Breast epithelium (tissue), 4 donors: ENCODE data around the gene KLC1. TPM values are rescaled to one million over a fixed set of nuclear protein-coding genes. Genes with fewer than 3 reads are reported as not detected.

Source experiments
- DNase-seq, 2 donors: peaks; one replicate each; pipeline ENCODE4 v3.0.0-alpha.2; 2019; ENCODE audit warnings: low spot score in 2 of 2
- H3K27ac ChIP-seq, 2 donors: fragments of 200-600 bp; sonication (generic) in 1 of 2; one replicate each; pipeline ENCODE4 v1.5.1; 2016 to 2019; ENCODE audit warnings: mild to moderate bottlenecking in 1 of 2
- H3K27me3 ChIP-seq, 2 donors: fragments of 200-600 bp; sonication (generic) in 1 of 2; one replicate each; pipeline versions ENCODE4 v1.5.1 to v1.6.0; 2017 to 2019; ENCODE audit warnings: control low read depth in 1 of 2, mild to moderate bottlenecking in 1 of 2
- H3K36me3 ChIP-seq: fragments of 200-600 bp; one replicate; pipeline ENCODE4 v1.5.1; 2019
- H3K4me1 ChIP-seq, 2 donors: fragments of 200-600 bp; sonication (generic); one replicate each; pipeline ENCODE4 v1.5.1; 2016 to 2019; ENCODE audit warnings: control low read depth in 1 of 2
- H3K4me3 ChIP-seq, 3 donors: fragments of 200-600 bp; sonication (generic); 1 replicate in 2 of 3; 2 replicates in 1 of 3; pipeline ENCODE4 v1.5.1; 2016 to 2019; ENCODE audit warnings: mild to moderate bottlenecking in 3 of 3, moderate library complexity in 2 of 3
- H3K9me3 ChIP-seq, 2 donors: fragments of 200-600 bp; sonication (generic) in 1 of 2; one replicate each; pipeline ENCODE4 v1.5.1; 2016 to 2019; ENCODE audit warnings: control low read depth in 1 of 2
- POLR2A ChIP-seq: fragments of 450-650 bp; IDR thresholded peaks from one replicate; pipeline ENCODE4 v1.6.1; 2016; ENCODE audit warnings: antibody characterized with exemption, mild to moderate bottlenecking, moderate library complexity
- POLR2AphosphoS5 ChIP-seq, 3 donors: sonication (generic); formaldehyde crosslinking; IDR thresholded peaks; one replicate each; pipeline ENCODE4 v1.6.1; 2017; ENCODE audit warnings: antibody characterized with exemption in 3 of 3
- intact Hi-C: fragments of 100-400 bp; cut with DNase I; formaldehyde crosslinking; loops from one replicate; pipeline ENCODE4 v1.15.1; 2023; ENCODE audit warnings: low total_unique reads
- total RNA-seq, 3 donors: library from RNA; depleted of rRNA; stranded (reverse); fragments of >200 nt; gene quantifications; one replicate each; pipeline ENCODE4 v1.1.0, GENCODE V29; 2016
- TF ChIP-seq, protein P1 (sequence below), 3 donors: fragments of 450-650 bp; IDR thresholded peaks; one replicate each; pipeline ENCODE4 v1.5.1; 2016 to 2017; ENCODE audit warnings: antibody characterized with exemption in 3 of 3, mild to moderate bottlenecking in 3 of 3, moderate library complexity in 3 of 3

KLC1 gene
- total RNA-seq, 3 donors from 2014 or later, result 222 to 275 (median 253) TPM

DNA sequence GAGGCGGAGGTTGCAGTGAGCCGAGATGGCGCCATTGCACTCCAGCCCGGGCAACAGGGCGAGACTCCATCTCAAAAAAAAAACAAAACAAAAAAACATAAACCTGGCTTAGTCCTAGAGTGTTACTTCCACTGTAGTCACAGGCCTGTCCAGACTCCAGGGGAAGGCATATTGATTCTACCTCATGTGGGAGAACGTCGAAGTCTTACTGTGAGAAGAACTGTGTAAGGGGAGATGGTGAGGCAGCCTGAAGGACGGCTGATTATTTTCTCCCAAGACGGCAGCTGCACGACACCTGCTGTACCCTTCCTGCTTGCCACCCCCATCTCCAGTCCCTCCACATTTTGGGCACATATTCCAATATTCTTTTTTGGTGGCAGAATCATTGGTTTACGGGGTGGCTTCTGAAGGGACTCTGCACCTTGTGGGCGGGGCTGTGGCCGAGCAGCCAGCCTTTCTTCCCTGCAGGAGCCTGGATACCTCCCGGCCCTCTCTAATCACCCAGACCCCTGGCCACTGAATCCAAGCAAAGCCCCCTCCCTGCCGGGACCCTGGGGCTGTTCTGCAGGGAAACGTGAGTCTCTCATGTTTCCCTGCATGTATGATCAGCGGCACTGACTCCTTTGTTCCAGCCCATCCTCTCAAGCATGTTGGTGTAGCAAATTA is 12.2 kb upstream of the KLC1 start:
- intact Hi-C loops, result no loop called here
- H3K27me3 ChIP-seq, result no peaks in the 10 kb centered on the region
- H3K36me3 ChIP-seq, result no peaks in the 10 kb centered on the region
- TF ChIP-seq POLR2A, result no peak
- TF ChIP-seq, protein P1, sequence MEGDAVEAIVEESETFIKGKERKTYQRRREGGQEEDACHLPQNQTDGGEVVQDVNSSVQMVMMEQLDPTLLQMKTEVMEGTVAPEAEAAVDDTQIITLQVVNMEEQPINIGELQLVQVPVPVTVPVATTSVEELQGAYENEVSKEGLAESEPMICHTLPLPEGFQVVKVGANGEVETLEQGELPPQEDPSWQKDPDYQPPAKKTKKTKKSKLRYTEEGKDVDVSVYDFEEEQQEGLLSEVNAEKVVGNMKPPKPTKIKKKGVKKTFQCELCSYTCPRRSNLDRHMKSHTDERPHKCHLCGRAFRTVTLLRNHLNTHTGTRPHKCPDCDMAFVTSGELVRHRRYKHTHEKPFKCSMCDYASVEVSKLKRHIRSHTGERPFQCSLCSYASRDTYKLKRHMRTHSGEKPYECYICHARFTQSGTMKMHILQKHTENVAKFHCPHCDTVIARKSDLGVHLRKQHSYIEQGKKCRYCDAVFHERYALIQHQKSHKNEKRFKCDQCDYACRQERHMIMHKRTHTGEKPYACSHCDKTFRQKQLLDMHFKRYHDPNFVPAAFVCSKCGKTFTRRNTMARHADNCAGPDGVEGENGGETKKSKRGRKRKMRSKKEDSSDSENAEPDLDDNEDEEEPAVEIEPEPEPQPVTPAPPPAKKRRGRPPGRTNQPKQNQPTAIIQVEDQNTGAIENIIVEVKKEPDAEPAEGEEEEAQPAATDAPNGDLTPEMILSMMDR (IDR thresholded peaks at IDR 0.05), result no peak
- TF ChIP-seq POLR2AphosphoS5 (IDR thresholded peaks at IDR 0.05), result no peak
- no peak overlapping the region for H3K27ac ChIP-seq
- H3K9me3 ChIP-seq, result no peaks in the 10 kb centered on the region
- no peaks in the 10 kb centered on the region for H3K4me1 ChIP-seq
- H3K4me3 ChIP-seq, result no peak overlapping the region
- DNase-seq, result no peak

DNA sequence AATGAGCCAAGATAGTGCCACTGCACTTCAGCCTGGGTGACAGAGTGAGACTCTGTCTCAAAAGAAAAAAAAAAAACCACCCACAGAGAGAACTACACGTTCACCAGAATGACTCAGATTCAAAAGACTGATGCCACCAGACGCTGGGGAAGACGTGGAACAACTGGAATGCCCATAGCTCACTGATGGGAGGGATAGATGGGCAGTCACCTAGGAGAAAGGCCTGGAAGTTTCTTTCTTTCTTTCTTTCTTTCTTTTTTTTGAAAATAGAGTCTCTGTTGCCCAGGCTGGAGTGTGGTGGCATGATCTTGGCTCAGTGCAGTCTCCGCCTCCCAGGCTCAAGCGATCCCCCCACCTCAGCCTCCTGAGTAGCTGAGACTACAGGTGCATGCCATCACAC is 10.0 kb upstream of the KLC1 start:
- Histone ChIP-seq H3K4me1 (no peaks in the 10 kb centered on the region), H3K4me3 (no peak overlapping the region), H3K9me3 (no peaks in the 10 kb centered on the region), H3K36me3 (no peaks in the 10 kb centered on the region), H3K27ac (no peak overlapping the region), H3K27me3 (no peaks in the 10 kb centered on the region)
- TF ChIP-seq, protein P1 (IDR thresholded peaks at IDR 0.05), result no peak
- no peak for TF ChIP-seq POLR2A
- TF ChIP-seq POLR2AphosphoS5 (IDR thresholded peaks at IDR 0.05), result no peak
- intact Hi-C loops, result no loop called here
- no peak for DNase-seq

DNA sequence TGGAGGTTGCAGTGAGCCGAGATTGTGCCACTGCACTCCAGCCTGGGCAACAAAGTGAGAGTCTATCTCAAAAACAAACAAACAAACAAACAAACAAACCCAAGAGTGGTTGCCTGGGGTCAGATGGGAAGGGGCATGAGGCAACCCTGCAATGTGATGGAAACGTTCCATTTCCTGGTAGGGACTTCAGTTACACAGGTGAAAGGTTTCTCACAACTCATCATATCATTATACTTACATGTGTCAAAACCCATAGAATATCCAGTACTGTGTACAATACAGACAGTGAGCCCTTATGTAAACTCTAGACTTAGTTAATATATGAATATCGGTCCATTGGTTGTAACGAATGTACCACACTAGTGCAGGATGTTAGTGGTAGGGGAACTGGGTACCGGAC is 7.2 kb upstream of the KLC1 start:
- DNase-seq, result no peak
- no peak for TF ChIP-seq POLR2A
- TF ChIP-seq, protein P1 (IDR thresholded peaks at IDR 0.05), result no peak
- no peak for TF ChIP-seq POLR2AphosphoS5 (IDR thresholded peaks at IDR 0.05)
- no peaks in the 10 kb centered on the region for H3K27me3 ChIP-seq
- intact Hi-C loops, result no loop called here
- no peak overlapping the region for H3K4me3 ChIP-seq
- peaks cover 5% of the 10 kb centered on the region in 2 donors for H3K4me1 ChIP-seq
- H3K36me3 ChIP-seq, result no peaks in the 10 kb centered on the region
- H3K9me3 ChIP-seq, result no peaks in the 10 kb centered on the region
- H3K27ac ChIP-seq, result no peak overlapping the region

DNA sequence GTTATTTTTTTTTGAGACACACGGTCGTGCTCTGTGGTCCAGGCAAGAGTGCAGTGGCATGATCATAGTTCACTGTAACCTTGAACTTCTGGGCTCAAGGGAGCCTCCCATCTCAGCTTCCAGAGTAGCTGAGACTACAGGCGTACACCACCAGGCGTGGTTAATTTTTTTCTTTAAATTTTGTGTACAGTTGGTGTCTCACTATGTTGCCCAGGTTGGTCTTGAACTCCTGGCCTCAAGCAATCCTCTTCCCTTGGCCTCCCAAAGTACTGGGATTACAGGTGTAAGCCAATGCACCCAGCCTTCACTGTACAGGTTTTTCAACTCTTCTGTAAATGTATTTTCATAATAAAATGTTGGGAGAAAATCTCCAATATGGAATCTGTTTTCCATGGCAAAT is 5.7 kb upstream of the KLC1 start:
- TF ChIP-seq POLR2AphosphoS5 (IDR thresholded peaks at IDR 0.05), result no peak
- TF ChIP-seq, protein P1 (IDR thresholded peaks at IDR 0.05), result no peak
- Histone ChIP-seq H3K4me1 (peaks cover 5% of the 10 kb centered on the region in 2 donors), H3K27ac (no peak overlapping the region), H3K4me3 (no peak overlapping the region), H3K9me3 (no peaks in the 10 kb centered on the region), H3K36me3 (no peaks in the 10 kb centered on the region), H3K27me3 (no peaks in the 10 kb centered on the region)
- intact Hi-C loops, result no loop called here
- DNase-seq, result no peak

DNA sequence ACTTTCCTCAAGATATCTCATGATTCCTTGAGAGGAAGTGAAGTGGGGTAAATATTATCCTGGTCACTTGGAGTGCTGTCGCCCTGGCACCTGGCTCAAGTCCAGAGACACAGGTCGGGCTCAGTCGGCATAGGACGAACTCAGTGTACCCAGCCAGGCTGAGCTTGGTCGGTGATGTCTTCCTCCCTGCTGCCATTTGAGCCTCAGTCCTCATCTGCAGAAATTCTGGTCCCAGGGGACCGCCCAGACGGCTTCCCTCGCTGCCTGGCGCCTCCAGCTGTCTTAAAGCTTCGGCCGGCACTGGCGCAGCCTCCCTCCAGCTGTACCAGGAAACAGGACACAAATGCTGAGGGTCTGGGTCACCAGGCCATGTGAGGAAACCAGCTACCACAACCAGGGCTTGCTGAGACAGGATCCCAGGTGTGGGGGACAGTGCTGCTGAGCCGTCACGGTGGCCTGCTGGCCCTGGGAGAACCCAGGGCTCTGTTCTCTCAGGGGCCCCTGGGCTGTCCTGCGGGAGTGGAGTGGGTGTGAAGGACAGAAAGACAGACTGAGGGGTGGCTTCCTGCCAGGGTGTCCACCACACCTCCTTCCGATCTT is 5.0 kb upstream of the KLC1 start:
- TF ChIP-seq, protein P1 (IDR thresholded peaks at IDR 0.05), result no peak
- TF ChIP-seq POLR2A (no peak), POLR2AphosphoS5 (IDR thresholded peaks at IDR 0.05) (no peak)
- Histone ChIP-seq H3K4me1 (peaks cover 5% of the 10 kb centered on the region in 2 donors), H3K9me3 (no peaks in the 10 kb centered on the region), H3K27me3 (no peaks in the 10 kb centered on the region), H3K27ac (peak overlapping the region in 1 of 2 donors; percentile 77), H3K36me3 (no peaks in the 10 kb centered on the region), H3K4me3 (no peak overlapping the region)
- no peak for DNase-seq
- intact Hi-C loops, result no loop called here
